ENCODE measurements around the gene FGGY.

DNA sequence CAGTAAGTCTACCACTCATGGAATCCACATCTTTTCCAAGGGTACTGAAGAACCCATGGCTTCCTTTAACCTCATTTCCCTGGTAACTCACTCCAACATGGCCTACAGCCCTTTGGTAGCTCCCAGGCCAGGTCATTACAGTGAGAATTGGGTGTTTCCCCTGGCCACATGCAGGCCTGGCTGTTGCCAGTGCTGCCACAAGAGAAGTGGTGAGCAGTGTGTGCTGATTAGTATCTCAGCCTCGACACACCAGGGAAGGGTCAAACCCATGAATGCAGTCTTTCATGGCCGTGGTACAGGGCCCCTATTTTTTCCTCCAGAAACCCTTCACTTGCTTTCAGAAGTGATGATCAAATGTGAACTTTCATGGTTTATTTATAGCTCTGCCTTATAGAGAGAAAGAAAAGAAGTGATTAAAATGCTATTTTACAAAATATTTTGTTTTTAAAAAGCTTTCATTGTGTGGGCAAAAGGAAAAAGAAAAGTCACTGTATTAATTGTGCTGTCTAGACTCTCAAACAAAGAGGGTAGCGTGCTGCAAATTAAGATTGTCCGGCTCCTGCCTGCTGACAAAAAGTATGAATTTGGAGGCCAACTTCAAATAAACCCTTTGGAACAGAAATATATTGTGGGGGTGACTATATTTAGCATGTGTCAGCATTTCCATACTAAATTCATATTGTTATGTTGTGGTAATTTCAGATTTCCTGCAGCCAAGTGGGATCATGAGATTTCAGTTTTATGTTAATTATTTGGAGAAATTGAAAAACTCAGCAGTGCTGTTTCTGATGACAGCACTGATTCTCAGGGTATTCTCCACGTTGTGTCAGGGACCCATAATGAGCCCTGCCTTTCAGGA lies 455.9 kb downstream of the FGGY start:
- TF ChIP-seq, protein P1, sequence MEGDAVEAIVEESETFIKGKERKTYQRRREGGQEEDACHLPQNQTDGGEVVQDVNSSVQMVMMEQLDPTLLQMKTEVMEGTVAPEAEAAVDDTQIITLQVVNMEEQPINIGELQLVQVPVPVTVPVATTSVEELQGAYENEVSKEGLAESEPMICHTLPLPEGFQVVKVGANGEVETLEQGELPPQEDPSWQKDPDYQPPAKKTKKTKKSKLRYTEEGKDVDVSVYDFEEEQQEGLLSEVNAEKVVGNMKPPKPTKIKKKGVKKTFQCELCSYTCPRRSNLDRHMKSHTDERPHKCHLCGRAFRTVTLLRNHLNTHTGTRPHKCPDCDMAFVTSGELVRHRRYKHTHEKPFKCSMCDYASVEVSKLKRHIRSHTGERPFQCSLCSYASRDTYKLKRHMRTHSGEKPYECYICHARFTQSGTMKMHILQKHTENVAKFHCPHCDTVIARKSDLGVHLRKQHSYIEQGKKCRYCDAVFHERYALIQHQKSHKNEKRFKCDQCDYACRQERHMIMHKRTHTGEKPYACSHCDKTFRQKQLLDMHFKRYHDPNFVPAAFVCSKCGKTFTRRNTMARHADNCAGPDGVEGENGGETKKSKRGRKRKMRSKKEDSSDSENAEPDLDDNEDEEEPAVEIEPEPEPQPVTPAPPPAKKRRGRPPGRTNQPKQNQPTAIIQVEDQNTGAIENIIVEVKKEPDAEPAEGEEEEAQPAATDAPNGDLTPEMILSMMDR (IDR thresholded peaks at IDR 0.05; ENCODE audit: low read depth, low read length) = no peak
- TF ChIP-seq, protein P2, sequence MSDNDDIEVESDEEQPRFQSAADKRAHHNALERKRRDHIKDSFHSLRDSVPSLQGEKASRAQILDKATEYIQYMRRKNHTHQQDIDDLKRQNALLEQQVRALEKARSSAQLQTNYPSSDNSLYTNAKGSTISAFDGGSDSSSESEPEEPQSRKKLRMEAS (IDR thresholded peaks at IDR 0.05; ENCODE audit: low read depth, low read length) = no peak
- TF ChIP-seq POLR2A (IDR thresholded peaks at IDR 0.05; ENCODE audit: extremely low read depth, insufficient read length) (no peak), MYC (IDR thresholded peaks at IDR 0.05; ENCODE audit: low read depth, low read length) (no peak)
